GM12878 (cell line): ENCODE results near the gene IL1RAP. TPM values are rescaled to one million over a fixed set of nuclear protein-coding genes. Genes with fewer than 3 reads are reported as not detected.

Experiments
- ATAC-seq: fragments of 200-7000 bp; cut with Tn5 transposase; 3 replicates; pipeline ENCODE4 v1.9.1; 2020; ENCODE audit warnings: mild to moderate bottlenecking, moderate library complexity
- BruUV-seq: library from RNA; stranded (reverse); fragments of 400-500 nt; replicated peaks from 2 replicates; lab custom pipeline; 2021; lab: Mats Ljungman, UMichigan
- CTCF ChIA-PET: fragments of 300-600 bp; sonication (Branson Sonifier 250); formaldehyde crosslinking; extraction: SDS; loops from one replicate; lab custom pipeline; 2021; ENCODE audit warnings: inconsistent platforms; lab: Yijun Ruan, JAX
- POLR2A ChIA-PET: fragments of 350-600 bp; formaldehyde crosslinking; extraction: SDS; loops from one replicate; lab custom pipeline; 2021; ENCODE audit warnings: inconsistent platforms; lab: Charles Lee
- RAD21 ChIA-PET: fragments of 300-600 bp; sonication (Branson Sonifier 250); formaldehyde crosslinking; loops from one replicate; lab custom pipeline; 2023; ENCODE audit warnings: antibody characterized with exemption; ENCODE audit not compliant: unreplicated experiment; lab: Charles Lee
- SMC1A ChIA-PET: fragments of 300-600 bp; sonication (Branson Sonifier 250); formaldehyde crosslinking; loops from one replicate; lab custom pipeline; 2023; ENCODE audit not compliant: unreplicated experiment, uncharacterized antibody; lab: Charles Lee
- DNase-seq: peaks from one replicate; pipeline ENCODE4 v3.0.0-alpha.2; 2011; ENCODE audit warnings: low read depth, low spot score
- FAIRE-seq: peaks from 3 replicates; lab custom pipeline; 2011; peaks lifted over from hg19 to GRCh38; lab: Jason Lieb, UNC
- H2AFZ ChIP-seq: 2 replicates; pipeline ENCODE4 v1.6.0; 2011; ENCODE audit warnings: low read depth, low read length, control low read depth; ENCODE audit not compliant: control insufficient read depth
- H3K27ac ChIP-seq: 2 replicates; pipeline ENCODE4 v1.5.1; 2011; ENCODE audit warnings: control low read depth; ENCODE audit not compliant: control insufficient read depth, insufficient read depth
- H3K27me3 ChIP-seq, 2 experiments: replicated peaks in 1 of 2; 2 replicates each; pipeline versions ENCODE4 v1.6.0 to v1.6.1; 2011; ENCODE audit warnings: low read length in 1 of 2; ENCODE audit not compliant: control insufficient read depth in 2 of 2, insufficient read depth in 2 of 2
- H3K36me3 ChIP-seq, 2 experiments: 2 replicates each; pipeline ENCODE4 v1.5.1; 2011; ENCODE audit warnings: low read length in 1 of 2; ENCODE audit not compliant: control insufficient read depth in 2 of 2, insufficient read depth in 2 of 2
- H3K4me1 ChIP-seq: 2 replicates; pipeline ENCODE4 v1.6.1; 2011; ENCODE audit warnings: mild to moderate bottlenecking, low read length, moderate library complexity, mixed read lengths; ENCODE audit not compliant: control insufficient read depth, insufficient read depth
- H3K4me2 ChIP-seq: 2 replicates; pipeline ENCODE4 v1.6.0; 2011; ENCODE audit warnings: control low read depth; ENCODE audit not compliant: control insufficient read depth, insufficient read depth
- H3K4me3 ChIP-seq: fragments of 200-600 bp; sonication (generic); 2 replicates; pipeline ENCODE4 v1.5.1; 2016
- H3K79me2 ChIP-seq: 2 replicates; pipeline ENCODE4 v1.6.0; 2011; ENCODE audit warnings: low read length; ENCODE audit not compliant: control insufficient read depth, insufficient read depth
- H3K9ac ChIP-seq: 2 replicates; pipeline ENCODE4 v1.8.0; 2011; ENCODE audit warnings: low read length, control low read depth, mixed read lengths; ENCODE audit not compliant: control insufficient read depth, insufficient read depth
- H3K9me3 ChIP-seq: replicated peaks from 3 replicates; pipeline ENCODE4 v1.5.1; 2011; ENCODE audit warnings: mild to moderate bottlenecking, low read length; ENCODE audit not compliant: control insufficient read depth, insufficient read depth
- H4K20me1 ChIP-seq: 2 replicates; pipeline ENCODE4 v1.6.0; 2011; ENCODE audit not compliant: control insufficient read depth, insufficient read depth
- GABPA ChIP-seq: IDR thresholded peaks from 2 replicates; pipeline ENCODE4 v1.6.1; 2014; ENCODE audit warnings: antibody characterized with exemption, low read depth, mild to moderate bottlenecking, inconsistent platforms
- HCFC1 ChIP-seq: fragments of 150-350 bp; IDR thresholded peaks from 2 replicates; pipeline ENCODE4 v1.6.1; 2014; ENCODE audit warnings: low read length
- IKZF1 ChIP-seq: fragments of 450-650 bp; conservative IDR thresholded peaks from 2 replicates; pipeline ENCODE4 v1.6.1; 2017; ENCODE audit warnings: antibody characterized with exemption, mild to moderate bottlenecking
- IRF4 ChIP-seq: IDR thresholded peaks from 2 replicates; pipeline ENCODE4 v1.6.1; 2011; ENCODE audit warnings: low read depth, low read length
- JUND ChIP-seq: IDR thresholded peaks from 2 replicates; pipeline ENCODE4 v1.6.1; 2012; ENCODE audit warnings: low read depth, mild to moderate bottlenecking, low read length, improper control_type of control experiment, moderate library complexity
- KDM1A ChIP-seq: fragments of 200-600 bp; sonication (generic); IDR thresholded peaks from 2 replicates; pipeline ENCODE4 v1.6.1; 2016; ENCODE audit warnings: borderline replicate concordance
- MTA3 ChIP-seq: IDR thresholded peaks from 2 replicates; pipeline ENCODE4 v1.6.1; 2012; ENCODE audit warnings: low read length, inconsistent platforms, borderline replicate concordance
- NR2C1 ChIP-seq: fragments of 450-650 bp; IDR thresholded peaks from 2 replicates; pipeline ENCODE4 v1.6.1; 2017; ENCODE audit warnings: antibody characterized with exemption, mild to moderate bottlenecking, moderate library complexity
- POLR2AphosphoS2 ChIP-seq: IDR thresholded peaks from 2 replicates; pipeline ENCODE4 v1.6.1; 2011; ENCODE audit warnings: low read depth, mild to moderate bottlenecking, low read length, improper control_type of control experiment, moderate library complexity
- SMAD5 ChIP-seq: IDR thresholded peaks from 2 replicates; pipeline ENCODE4 v1.6.1; 2016; ENCODE audit warnings: antibody characterized with exemption, low read depth
- SMARCA5 ChIP-seq: fragments of 450-650 bp; IDR thresholded peaks from 2 replicates; pipeline ENCODE4 v1.6.1; 2017; ENCODE audit warnings: mild to moderate bottlenecking
- YBX1 ChIP-seq: fragments of 450-650 bp; IDR thresholded peaks from 2 replicates; pipeline ENCODE4 v1.6.1; 2016; ENCODE audit warnings: antibody characterized with exemption
- ZBED1 ChIP-seq: IDR thresholded peaks from 2 replicates; pipeline ENCODE4 v1.6.1; 2016; ENCODE audit warnings: borderline replicate concordance
- ZNF217 ChIP-seq: fragments of 450-650 bp; IDR thresholded peaks from 2 replicates; pipeline ENCODE4 v1.6.1; 2017; ENCODE audit warnings: antibody characterized with exemption, mild to moderate bottlenecking
- WGBS: methylation state at CpG from one replicate; pipeline ENCODE4 v1.1.6; 2016; ENCODE audit warnings: low lambda C conversion rate; ENCODE audit not compliant: insufficient replicate concordance, insufficient coverage; ENCODE audit errors: missing lambda C conversion rate; 5-methylcytosine and 5-hydroxymethylcytosine counted together
- in situ Hi-C: fragments of 300-500 bp; cut with MboI; formaldehyde crosslinking; loops from 9 replicates; pipeline ENCODE4 v1.14.3; 2018; ENCODE audit warnings: mixed read lengths
- intact Hi-C: fragments of 100-400 bp; cut with micrococcal nuclease; formaldehyde crosslinking; loops from one replicate; pipeline ENCODE4 v1.14.2; 2022; ENCODE audit not compliant: unreplicated experiment
- polyA plus RNA-seq, 11 experiments: library from polyadenylated mRNA; depleted of rRNA in 4 of 11; unstranded in 6 of 11; stranded (reverse) in 5 of 11; fragments of >200 nt; fragmentation: Nextera tagmentation in 4 of 11; fragmentation: Illumina TruSeq in 1 of 11; extraction: Ambion mirVana in 4 of 11; extraction: Trizol in 1 of 11; gene quantifications; 1 replicate in 1 of 11; 2 replicates in 10 of 11; pipeline versions ENCODE4 v1.2.1 to v1.2.3, GENCODE V29; 2011 to 2016; ENCODE audit warnings: inconsistent platforms in 2 of 11, missing spikeins in 2 of 11, low read depth in 1 of 11
- total RNA-seq, 4 experiments: library from RNA; depleted of rRNA in 3 of 4; stranded (reverse); fragments of >200 nt in 3 of 4; fragmentation: Illumina TruSeq in 1 of 4; extraction: Trizol in 1 of 4; gene quantifications; 2 replicates each; pipeline versions ENCODE4 v1.2.1 to v1.2.3, GENCODE V29; 2013 to 2021
- TF ChIP-seq, protein P1 (sequence below): IDR thresholded peaks from 2 replicates; pipeline ENCODE4 v1.6.1; 2012; ENCODE audit warnings: mild to moderate bottlenecking, low read depth, low read length
- TF ChIP-seq, protein P2 (sequence below): fragments of 450-650 bp; IDR thresholded peaks from 2 replicates; pipeline ENCODE4 v1.6.1; 2018; ENCODE audit warnings: borderline replicate concordance, mild to moderate bottlenecking; ENCODE audit not compliant: partially characterized antibody
- TF ChIP-seq, protein P3 (sequence below): fragments of 450-650 bp; formaldehyde crosslinking; IDR thresholded peaks from 2 replicates; pipeline ENCODE4 v1.4.0; 2022; ENCODE audit warnings: mild to moderate bottlenecking, moderate library complexity

Gene IL1RAP
- total and polyA plus RNA-seq, 10 of the 15 experiments (the other 5 are each of a cell fraction or from before 2014, with no cell fraction given): 0.17 to 1.0 (median 0.44) TPM; not detected in 1

DNA sequence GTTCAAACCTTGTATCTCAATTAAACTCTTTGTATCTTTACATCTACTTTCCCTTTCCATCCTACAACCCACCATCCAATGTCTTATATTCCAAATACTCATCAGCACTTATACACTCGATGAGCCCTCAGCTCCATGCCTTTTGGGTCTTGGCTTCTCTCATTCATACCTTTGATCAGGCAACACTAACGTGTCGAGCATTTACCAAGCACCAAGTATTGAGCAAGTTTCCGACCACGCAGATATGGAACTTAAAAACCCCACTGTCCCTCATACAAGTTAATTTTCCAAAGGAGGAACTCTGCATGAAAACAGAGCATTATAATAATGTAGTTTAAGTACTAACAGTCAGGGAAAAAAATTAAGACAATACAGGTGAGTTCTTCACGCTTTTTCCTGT lies 102.8 kb downstream of the IL1RAP start:
- CTCF ChIA-PET: no interaction called here
- 46% methylated on average over 6 of the region's 6 CpGs for WGBS
- TF ChIP-seq, protein P1, sequence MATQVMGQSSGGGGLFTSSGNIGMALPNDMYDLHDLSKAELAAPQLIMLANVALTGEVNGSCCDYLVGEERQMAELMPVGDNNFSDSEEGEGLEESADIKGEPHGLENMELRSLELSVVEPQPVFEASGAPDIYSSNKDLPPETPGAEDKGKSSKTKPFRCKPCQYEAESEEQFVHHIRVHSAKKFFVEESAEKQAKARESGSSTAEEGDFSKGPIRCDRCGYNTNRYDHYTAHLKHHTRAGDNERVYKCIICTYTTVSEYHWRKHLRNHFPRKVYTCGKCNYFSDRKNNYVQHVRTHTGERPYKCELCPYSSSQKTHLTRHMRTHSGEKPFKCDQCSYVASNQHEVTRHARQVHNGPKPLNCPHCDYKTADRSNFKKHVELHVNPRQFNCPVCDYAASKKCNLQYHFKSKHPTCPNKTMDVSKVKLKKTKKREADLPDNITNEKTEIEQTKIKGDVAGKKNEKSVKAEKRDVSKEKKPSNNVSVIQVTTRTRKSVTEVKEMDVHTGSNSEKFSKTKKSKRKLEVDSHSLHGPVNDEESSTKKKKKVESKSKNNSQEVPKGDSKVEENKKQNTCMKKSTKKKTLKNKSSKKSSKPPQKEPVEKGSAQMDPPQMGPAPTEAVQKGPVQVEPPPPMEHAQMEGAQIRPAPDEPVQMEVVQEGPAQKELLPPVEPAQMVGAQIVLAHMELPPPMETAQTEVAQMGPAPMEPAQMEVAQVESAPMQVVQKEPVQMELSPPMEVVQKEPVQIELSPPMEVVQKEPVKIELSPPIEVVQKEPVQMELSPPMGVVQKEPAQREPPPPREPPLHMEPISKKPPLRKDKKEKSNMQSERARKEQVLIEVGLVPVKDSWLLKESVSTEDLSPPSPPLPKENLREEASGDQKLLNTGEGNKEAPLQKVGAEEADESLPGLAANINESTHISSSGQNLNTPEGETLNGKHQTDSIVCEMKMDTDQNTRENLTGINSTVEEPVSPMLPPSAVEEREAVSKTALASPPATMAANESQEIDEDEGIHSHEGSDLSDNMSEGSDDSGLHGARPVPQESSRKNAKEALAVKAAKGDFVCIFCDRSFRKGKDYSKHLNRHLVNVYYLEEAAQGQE: no peak
- TF ChIP-seq, protein P2, sequence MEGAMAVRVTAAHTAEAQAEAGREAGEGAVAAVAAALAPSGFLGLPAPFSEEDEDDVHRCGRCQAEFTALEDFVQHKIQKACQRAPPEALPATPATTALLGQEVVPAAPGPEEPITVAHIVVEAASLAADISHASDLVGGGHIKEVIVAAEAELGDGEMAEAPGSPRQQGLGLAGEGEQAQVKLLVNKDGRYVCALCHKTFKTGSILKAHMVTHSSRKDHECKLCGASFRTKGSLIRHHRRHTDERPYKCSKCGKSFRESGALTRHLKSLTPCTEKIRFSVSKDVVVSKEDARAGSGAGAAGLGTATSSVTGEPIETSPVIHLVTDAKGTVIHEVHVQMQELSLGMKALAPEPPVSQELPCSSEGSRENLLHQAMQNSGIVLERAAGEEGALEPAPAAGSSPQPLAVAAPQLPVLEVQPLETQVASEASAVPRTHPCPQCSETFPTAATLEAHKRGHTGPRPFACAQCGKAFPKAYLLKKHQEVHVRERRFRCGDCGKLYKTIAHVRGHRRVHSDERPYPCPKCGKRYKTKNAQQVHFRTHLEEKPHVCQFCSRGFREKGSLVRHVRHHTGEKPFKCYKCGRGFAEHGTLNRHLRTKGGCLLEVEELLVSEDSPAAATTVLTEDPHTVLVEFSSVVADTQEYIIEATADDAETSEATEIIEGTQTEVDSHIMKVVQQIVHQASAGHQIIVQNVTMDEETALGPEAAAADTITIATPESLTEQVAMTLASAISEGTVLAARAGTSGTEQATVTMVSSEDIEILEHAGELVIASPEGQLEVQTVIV: no peak
- no peak for TF ChIP-seq IKZF1
- TF ChIP-seq SMARCA5: no peak
- TF ChIP-seq ZBED1: no peak
- no peak for TF ChIP-seq GABPA
- TF ChIP-seq NR2C1: no peak
- TF ChIP-seq IRF4: no peak
- TF ChIP-seq MTA3: no peak
- TF ChIP-seq, protein P3, sequence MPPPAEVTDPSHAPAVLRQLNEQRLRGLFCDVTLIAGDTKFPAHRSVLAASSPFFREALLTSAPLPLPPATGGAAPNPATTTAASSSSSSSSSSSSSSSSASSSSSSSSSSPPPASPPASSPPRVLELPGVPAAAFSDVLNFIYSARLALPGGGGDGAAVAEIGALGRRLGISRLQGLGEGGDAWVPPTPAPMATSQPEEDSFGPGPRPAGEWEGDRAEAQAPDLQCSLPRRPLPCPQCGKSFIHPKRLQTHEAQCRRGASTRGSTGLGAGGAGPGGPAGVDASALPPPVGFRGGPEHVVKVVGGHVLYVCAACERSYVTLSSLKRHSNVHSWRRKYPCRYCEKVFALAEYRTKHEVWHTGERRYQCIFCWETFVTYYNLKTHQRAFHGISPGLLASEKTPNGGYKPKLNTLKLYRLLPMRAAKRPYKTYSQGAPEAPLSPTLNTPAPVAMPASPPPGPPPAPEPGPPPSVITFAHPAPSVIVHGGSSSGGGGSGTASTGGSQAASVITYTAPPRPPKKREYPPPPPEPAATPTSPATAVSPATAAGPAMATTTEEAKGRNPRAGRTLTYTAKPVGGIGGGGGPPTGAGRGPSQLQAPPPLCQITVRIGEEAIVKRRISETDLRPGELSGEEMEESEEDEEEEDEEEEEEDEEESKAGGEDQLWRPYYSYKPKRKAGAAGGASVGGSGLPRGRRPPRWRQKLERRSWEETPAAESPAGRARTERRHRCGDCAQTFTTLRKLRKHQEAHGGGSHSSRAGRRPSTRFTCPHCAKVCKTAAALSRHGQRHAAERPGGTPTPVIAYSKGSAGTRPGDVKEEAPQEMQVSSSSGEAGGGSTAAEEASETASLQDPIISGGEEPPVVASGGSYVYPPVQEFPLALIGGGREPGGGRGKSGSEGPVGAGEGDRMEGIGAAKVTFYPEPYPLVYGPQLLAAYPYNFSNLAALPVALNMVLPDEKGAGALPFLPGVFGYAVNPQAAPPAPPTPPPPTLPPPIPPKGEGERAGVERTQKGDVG: no peak
- no peak for TF ChIP-seq SMAD5
- TF ChIP-seq YBX1: no peak
- no peak for TF ChIP-seq JUND
- TF ChIP-seq KDM1A: no peak
- no peak for TF ChIP-seq ZNF217
- no peak for TF ChIP-seq HCFC1
- no peak for TF ChIP-seq POLR2AphosphoS2

More for the DNA sequence above, 102.8 kb downstream of the IL1RAP start:
- no TSS peak for BruUV-seq
- Histone ChIP-seq H3K27ac (no peak overlapping the region), H3K27me3 (no peaks in the 10 kb centered on the region), H3K9me3 (no peaks in the 10 kb centered on the region), H3K79me2 (no peaks in the 10 kb centered on the region), H3K4me2 (no peak overlapping the region), H4K20me1 (no peaks in the 10 kb centered on the region), H2AFZ (no peak overlapping the region), H3K36me3 (no peaks in the 10 kb centered on the region), H3K9ac (no peak overlapping the region), H3K4me1 (no peaks in the 10 kb centered on the region), H3K4me3 (no peak overlapping the region)
- FAIRE-seq: no peak
- DNase-seq: no peak
- SMC1A ChIA-PET: no interaction called here
- intact Hi-C loops (no loop called here), in situ Hi-C loops (no loop called here)
- POLR2A ChIA-PET: no interaction called here
- RAD21 ChIA-PET: no interaction called here
- ATAC-seq: no peak
